HG02571 (cell line): Measurements from ENCODE around the gene WDR41.
"Not testable (repeated sequence)": the region's sequence is repeated elsewhere in the genome, so short reads cannot be mapped to it uniquely, and the experiment has no call there.

Experiments
- ATAC-seq: cut with Tn5 transposase; IDR thresholded peaks from one replicate; pipeline ENCODE4 v1.9.1; 2021; ENCODE audit warnings: mild to moderate bottlenecking, moderate library complexity; ENCODE audit not compliant: unreplicated experiment

The WDR41 gene, protein sequence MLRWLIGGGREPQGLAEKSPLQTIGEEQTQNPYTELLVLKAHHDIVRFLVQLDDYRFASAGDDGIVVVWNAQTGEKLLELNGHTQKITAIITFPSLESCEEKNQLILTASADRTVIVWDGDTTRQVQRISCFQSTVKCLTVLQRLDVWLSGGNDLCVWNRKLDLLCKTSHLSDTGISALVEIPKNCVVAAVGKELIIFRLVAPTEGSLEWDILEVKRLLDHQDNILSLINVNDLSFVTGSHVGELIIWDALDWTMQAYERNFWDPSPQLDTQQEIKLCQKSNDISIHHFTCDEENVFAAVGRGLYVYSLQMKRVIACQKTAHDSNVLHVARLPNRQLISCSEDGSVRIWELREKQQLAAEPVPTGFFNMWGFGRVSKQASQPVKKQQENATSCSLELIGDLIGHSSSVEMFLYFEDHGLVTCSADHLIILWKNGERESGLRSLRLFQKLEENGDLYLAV

DNA sequence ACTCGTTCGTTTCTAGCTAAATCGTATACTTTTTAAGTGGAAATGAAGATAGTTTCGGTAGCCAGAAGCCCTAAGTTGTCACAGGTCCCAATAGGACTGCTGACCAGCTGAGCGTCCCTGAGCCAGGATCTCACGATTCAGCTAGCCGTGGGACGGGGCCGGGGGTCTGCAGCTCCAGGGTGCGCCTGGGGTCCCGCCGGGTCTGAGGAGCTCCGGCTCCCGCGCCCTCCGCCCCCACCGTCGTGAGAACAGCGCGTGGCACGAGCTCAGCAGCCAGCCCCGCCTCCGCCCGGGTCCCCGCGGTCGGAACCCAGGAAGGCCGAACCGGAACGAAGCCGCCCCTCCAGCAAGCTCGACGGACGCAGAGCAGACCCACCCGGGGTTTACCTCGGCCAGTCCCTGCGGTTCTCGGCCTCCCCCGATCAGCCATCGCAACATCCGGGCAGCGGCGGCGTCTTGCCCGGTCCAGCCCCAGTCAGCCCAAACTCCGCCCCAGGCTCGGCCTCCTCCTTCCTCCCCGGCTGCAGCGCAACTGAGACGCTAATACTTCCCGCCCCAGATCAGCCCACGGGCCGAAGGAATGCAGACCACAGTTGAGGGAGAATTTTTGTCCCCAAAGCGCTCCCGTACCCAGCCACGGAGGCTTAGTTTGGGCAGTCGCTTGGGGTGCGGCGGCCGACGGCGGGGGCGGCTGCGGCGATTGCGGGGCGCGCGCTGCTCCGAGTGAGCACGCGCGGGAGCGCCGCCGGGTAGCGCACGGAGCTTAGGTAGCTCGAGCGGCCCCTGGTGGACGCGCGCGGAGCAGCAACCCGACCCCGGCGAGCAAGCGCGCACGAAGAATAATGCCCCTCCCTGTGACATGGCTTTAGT, at the start of gene WDR41:
WDR41 (minus strand) TSS at position 534 of the 870 bp plus-strand sequence; CDS start at position 438, 96 bp downstream.
- ATAC-seq = peak; percentile 89

DNA sequence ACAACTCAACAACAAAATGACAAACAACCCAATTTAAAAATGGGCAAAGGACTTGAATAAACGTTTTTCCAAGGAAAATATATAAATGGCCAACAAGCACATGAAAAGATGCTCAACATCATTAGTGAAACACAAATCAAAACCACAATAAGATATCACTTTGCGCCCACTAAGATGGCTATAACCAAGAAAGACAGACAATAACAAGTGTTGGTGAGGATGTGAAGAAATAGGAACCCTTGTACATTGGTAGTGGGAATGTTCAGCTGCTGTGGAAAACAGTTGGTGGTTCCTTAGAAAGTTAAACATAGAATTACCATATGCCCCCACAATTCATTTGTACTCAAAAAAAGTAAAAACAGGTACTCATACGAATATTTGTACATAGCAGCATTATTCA, 39.2 kb upstream of the WDR41 start:
- no peak for ATAC-seq

DNA sequence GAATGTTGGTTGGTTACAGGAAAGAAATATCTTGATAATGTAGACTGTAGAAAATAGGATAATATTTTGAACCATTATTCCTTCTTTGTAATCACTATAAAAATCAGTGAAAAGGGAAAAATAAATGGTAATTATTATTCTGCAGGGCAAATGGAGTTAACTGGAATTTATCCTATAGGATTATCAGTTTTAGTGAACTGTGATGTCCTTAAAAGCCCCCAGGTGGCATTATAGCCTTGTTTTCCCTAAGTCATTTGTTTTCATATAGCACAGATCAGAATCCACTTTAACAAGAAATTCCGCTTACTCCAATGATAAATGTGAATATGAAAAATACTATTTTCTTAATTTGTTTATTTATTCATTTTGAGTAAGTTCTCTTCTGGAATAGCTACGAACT, 26.2 kb upstream of the WDR41 start:
- no peak for ATAC-seq

DNA sequence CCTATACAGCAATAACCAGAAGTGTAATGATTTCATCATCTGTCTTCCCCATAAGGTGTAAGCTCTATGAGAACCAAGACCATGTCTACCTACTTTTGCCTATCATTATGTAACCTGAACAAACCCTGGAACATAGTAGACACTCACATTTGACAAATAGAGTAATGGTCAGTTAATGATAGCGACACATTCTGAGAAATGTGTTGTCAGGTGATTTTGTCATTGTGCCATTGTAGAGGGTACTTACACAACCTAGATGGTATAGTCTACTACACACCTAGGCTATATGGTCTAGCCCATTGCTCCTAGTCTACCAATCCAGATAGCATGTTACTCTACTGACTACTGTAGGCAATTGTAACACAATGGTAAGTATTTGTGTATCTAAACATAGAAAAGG, 22.3 kb upstream of the WDR41 start:
- no peak for ATAC-seq

DNA sequence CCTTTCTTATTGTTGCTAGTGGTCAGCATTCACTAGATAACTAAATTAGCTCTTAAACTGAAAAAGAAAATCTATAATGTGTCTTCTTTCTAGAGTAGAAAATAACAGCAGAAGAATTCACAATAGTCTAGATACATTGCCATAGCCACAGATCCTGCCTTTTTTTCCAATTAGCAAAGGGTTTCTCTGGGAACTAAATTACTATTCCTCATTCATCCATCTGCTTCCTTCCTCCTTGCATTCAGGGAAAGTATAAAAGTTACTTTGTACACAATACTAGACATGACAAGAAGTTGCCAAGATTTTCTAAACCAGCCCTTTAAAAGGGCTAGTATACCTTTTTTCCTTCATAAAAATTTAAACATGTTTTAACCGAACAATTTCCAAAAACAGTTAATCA, 21.2 kb upstream of the WDR41 start:
- ATAC-seq = no peak

DNA sequence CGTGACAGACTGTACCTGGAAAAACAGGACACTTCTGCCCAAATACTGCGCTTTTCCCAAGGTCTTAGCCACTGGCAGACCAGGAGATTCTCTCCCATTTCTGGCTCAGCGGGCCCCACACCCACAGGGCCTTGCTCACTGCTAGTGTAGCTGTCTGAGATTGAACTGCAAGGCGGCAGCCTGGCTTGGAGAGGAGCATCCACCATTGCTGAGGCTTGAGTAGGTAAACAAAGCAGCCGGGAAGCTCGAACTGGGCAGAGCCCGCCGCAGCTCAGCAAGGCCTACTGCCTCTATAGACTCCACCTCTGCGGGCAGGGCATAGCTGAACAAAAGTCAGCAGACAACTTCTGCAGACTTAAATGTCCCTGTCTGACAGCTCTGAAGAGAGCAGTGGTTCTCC, 9.0 kb upstream of the WDR41 start:
- not testable (repeated sequence) for ATAC-seq

DNA sequence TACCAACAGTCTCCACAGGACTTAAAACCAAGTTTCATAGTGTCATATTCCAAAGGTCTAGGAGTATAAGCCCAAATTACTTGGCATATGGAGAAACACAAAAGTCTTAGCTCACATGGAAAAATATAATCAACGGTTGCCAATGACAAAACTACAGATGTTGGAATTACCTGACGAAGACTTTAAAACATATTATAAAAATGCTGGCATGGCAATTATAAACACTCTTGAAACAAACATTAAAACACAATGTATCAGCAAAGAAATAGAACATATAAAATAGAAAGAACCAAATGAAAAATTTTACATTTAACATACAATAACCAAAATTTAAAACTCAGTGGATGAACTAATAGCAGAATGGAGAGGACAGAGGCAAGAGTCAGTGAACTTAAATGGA, 7.9 kb upstream of the WDR41 start:
- no peak for ATAC-seq

DNA sequence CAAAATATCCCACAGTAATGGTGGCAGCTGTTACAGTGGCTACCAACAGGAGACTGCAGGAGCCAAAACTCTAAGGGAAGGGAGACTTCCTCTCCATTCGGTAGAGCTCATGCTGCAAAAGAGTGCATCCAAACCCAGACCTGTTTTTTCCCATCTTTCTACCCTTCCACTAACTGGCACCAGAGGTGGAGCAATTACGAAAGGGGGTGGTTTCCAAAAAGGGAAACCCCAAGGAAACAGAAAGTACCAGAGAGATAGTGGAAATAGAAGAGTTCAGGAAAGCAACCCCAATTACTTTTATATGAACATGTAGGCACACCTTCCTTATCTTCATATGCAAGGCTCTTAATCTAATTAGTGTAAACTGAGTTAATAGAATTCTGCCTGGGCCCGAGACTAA, 7.3 kb upstream of the WDR41 start:
- ATAC-seq = no peak

DNA sequence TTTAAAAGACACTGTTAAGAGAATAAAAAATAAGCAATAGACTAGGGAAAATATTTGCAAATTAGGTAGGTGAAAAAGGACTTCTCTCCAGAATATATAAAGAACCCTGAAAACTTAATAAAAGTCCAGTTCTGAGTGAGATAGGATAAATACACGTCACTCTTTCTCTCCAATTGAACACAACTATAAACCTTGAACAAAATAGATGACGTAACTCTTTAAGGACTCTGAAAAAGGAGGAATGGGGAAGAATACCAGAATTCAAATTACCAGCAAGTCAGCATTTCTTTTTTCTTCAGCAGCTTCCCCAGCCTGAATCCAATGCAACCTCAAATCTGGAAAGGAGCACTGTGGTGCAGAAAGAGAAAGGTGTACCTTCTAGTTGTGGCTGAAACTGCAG, 6.8 kb upstream of the WDR41 start:
- no peak for ATAC-seq

DNA sequence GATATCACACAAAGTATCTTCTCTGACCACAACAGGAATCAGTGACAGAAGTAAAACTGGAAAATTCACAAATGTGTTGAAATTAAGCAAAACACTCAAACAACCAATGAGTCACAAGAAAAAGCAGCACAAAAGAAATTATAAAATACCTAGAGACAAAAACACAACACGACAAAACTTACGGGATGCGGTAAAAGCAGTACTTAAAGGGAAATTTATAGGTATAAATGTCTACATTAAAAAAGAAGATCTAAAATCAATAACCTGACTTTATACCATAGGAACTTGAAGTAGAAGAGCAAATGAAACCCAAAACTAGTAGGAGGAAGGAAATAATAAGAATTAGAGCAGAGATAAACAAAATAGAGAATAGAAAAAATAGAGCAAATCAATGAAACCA, 2.8 kb upstream of the WDR41 start:
- no peak for ATAC-seq

DNA sequence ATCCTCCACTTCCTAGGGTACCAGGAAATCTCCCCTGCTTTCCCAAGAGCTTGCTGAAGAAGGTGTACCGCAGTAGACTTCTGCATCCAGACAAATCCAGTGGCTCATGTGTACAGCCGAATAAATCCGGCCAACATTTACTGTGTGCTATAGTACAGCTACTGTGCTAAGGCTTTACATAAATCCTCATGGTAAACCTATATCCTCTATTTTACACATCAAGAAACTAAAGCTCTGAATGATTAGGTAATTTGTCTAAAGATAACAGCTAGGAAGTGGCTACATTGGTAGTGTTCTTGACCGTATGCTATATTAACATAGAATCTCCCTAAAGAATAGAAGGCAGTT, 511 bp upstream of the WDR41 start:
- peak; percentile 3 for ATAC-seq

DNA sequence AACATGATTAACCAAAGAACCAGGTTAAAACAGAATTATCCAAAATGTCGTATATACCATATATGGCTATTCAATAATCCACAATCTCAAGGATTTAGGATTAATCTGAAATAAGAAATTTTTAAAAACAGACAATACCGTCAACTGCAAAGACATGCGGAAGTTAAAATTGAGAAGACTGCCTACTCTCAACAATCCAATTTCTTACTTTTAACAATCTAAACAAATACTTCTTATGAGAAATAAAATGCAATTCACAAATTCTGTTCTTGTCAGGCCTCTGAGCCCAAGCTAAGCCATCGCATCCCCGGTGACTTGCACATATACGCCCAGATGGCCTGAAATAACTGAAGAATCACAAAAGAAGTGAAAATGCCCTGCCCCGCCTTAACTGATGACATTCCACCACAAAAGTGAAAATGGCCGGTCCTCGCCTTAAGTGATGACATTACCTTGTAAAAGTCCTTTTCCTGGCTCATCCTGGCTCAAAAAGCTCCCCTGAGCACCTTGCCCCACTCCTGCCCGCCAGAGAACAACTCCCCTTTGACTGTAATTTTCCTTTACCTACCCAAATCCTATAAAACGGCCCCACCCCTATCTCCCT, 1.3 kb downstream of the WDR41 start:
- ATAC-seq = not testable (repeated sequence)

DNA sequence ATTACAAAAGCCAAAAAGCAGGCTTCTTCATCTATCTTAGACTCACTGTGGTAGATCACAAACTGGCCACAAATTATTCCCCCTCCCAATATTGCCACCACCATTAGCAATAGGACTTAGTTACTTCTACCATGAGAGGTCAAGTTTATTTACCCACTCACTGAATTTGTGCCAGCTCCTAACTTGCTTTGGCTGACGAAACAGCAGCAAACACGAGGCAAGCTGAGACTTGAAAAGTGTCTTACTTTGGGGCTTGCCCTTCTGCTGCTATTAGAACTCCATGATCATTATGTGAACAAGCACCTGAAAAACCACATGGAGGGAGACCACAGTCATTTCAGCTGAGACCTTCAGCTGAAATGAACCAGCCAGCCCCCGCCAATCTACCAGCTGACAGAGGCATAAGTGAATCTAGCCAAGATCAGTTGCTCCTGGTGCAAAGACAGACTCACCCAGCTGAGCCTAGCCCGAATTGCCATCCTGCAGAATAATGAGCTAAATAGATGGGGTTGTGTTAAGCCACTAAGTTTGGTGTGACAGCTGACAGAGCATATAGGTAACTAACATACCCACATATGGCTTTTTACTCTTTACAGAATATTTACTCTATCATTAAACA, 5.7 kb downstream of the WDR41 start:
- no peak for ATAC-seq

DNA sequence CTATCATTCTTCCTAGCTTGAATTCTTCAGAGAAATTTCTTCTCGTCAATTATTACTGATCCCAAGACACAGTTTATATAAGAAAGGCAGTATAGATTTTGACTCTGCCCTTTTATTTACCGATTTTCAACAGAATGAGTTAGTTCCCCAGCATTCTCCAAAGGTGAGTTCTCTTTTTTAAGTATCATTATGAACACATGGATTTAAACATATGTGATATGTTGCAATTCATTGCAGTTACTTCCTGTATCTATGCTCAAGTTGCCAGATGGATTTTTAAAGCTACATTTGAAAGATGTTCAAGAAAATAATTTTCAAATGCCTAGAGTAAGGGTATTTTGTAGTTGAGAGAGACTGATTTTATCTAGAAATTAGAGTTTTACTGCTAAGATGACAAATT, 8.4 kb downstream of the WDR41 start:
- no peak for ATAC-seq

DNA sequence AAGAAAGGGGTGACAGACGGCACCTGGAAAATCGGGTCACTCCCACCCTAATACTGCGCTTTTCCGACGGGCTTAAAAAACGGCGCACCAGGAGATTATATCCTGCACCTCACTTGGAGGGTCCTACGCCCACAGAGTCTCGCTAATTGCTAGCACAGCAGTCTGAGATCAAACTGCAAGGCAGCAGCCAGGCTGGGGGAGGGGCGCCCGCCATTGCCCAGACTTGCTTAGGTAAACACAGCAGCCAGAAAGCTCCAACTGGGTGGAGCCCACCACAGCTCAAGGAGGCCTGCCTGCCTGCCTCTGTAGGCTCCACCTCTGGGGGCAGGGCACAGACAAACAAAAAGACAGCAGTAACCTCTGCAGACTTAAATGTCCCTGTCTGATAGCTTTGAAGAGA, 17.1 kb downstream of the WDR41 start:
- ATAC-seq = not testable (repeated sequence)

DNA sequence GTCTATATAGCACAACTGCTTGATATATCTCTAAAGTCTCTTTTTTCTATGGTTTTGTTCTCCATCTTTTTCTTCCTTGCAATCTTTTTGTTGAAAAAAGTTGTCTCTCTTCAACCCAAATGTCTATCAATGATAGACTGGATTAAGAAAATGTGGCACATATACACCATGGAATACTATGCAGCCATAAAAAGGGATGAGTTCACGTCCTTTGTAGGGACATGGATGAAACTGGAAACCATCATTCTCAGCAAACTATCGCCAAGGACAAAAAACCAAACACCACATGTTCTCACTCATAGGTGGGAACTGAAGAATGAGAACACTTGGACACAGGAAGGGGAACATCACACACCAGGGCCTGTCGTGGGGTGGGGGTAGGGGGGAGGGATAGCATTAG, 23.2 kb downstream of the WDR41 start:
- not testable (repeated sequence) for ATAC-seq

DNA sequence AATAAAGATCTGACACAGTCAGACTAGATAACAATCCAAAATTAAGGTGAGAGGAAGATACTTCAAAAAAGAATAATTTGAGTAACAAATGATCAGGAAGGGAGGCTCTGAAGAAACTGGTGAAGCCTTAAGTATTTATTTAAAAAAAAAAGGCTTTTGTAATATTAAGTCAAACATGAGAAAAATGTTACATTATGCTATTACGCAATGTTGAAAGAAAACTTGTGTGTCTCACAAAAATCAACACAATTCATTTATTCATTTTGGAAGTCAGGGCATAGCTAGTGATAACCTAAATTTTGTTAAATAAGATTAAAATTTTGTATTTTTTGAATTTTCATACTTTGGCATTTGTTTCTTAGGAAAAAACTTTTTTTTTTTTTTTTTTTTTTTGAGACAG, 28.2 kb downstream of the WDR41 start:
- ATAC-seq = no peak

DNA sequence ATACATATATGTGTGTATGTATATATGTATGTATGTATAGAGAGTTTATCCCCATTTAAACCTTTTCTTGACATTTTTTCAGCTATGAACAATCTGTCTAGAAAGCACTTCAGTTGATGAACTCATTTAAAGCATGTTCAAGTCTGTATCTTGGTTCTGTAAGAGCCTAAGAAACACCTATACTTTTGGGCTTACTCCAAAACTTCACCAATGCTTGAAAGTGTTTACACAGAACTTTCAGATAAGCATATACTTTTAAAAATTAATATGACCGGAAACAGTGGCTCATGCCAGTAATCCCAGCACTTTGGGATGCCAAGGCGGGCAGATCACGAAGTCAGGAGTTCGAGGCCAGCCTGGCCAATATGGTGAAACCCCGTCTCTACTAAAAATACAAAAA, 30.8 kb downstream of the WDR41 start:
- ATAC-seq = no peak

DNA sequence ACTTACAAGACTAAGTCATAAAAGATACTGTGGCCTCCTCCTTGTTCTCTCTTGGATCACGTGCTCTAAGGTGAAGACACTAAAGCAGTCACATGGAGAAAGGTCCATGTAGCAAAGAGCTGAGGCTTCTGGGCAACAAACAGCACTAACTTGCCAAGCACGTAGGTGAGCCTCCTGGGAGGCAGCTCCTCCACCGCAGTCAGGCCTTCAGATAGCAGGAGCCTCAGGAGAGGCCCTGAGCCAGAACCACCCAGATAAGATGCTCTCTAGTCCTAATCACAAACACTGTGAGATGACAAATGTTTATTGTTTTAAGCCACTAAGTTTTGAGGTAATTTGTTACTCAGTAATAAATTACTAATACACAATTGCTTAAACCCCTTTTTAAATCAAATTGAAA, 38.0 kb downstream of the WDR41 start:
- ATAC-seq = no peak

DNA sequence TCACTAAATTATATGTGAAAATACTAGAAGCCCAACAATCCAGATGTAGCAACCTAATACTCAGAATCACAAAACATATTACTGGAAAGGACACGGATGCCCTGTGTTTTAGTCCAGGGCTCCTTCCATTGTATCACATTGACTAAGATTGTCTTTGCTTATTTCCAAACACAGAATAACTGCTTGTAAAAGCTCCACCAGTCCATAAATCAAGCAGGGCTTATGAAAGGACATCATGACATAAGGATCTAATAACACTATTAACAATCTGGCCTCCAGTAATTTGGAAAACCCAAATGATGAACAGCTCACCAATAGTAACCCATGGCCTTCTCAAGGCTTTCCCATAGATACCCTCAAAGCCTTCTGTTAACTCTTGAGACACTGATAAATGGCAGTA, 39.8 kb downstream of the WDR41 start:
- ATAC-seq = no peak

DNA sequence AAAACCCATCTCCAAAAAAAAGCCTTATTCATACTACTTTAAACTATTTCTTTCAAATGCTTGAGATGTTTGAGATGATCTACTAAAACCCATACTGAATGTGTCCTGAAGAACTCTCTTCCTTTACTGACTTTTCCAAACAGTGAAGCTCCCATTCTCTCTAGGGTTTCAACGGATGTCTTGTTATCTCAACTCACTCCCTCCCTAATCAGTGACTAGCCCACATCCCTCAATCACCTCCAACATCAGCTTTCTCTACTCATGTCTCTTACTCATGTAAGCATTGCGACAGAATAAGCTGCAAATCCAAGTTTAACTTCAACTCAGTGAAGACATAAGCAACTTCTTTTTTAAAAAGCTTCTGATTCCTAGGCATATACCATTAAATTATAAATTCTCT, 42.1 kb downstream of the WDR41 start:
- ATAC-seq = no peak
